GM18868 (cell line): ENCODE results near the gene NSA2.

ENCODE experiments used
- ATAC-seq: cut with Tn5 transposase; IDR thresholded peaks from one replicate; pipeline ENCODE4 v1.9.1; 2021; ENCODE audit warnings: mild to moderate bottlenecking, moderate library complexity; ENCODE audit not compliant: unreplicated experiment

Gene NSA2

GRCh38 chr5:74810915-74811314 lies 43.9 kb downstream of the NSA2 start:
- ATAC-seq, result no peak

- no peak for ATAC-seq
Measured at GRCh38 chr5:74816875-74817274, 49.8 kb downstream of the NSA2 start.

- ATAC-seq, result no peak
Measured at GRCh38 chr5:74822288-74822687, 55.2 kb downstream of the NSA2 start.

- ATAC-seq, result no peak
Measured at GRCh38 chr5:74829413-74829812, 62.4 kb downstream of the NSA2 start.
